Activated CD4-positive, CD25-positive, alpha-beta regulatory T cell treated with anti-CD3 and anti-CD28 coated beads, Interleukin-2, amount 50 U/mL, for 16 hours (primary cell): ENCODE results near the gene WDR36.

Experiments used
- DNase-seq: peaks from one replicate; pipeline ENCODE4 v3.0.0-alpha.2; 2020; ENCODE audit warnings: low read depth, low spot score

WDR36 gene

GRCh38 chr5:111092062-111092853 is at the start of gene WDR36:
Gene WDR36 (plus strand): TSS chr5:111092348. CDS start chr5:111092457, 109 bp downstream.
- DNase-seq = peak; percentile 82

DNA sequence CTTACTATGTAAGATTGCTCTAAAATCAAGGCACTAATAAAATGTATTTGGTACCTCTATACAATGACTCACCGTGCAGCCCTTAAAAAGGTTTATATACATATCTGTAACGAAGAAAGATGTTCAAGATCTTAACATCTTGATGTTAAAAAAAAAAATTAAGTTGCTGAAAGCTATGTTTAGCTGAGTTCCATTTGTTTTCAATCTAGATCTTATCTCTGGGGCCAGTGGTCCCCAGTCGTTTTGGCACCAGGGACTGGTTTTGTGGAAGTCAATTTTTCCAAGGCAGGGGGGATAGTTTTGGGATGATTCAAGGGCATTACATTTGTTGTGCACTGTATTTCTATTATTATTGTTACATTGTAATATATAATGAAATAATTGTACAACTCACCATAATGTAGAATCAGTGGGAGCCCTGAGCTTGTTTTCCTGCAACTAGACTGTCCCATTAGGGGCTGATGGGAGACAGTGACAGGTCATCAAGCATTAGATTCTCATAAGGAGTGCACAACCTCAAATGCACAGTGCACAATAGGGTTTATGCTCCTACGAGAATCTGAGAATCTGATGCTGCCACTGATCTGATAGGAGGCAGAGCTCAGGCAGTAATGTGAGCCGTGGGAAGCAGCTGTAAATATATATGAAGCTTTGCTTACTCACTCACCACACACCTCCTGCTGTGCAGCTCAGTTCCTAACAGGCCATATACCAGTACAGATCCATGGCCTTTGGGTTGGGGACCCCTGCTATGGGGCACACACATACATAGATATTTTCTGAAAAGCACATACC is 48.2 kb upstream of the WDR36 start:
- DNase-seq = no peak

- no peak for DNase-seq
These were observed 34.1 kb upstream of the WDR36 start for GRCh38 chr5:111058064-111058463.

DNA sequence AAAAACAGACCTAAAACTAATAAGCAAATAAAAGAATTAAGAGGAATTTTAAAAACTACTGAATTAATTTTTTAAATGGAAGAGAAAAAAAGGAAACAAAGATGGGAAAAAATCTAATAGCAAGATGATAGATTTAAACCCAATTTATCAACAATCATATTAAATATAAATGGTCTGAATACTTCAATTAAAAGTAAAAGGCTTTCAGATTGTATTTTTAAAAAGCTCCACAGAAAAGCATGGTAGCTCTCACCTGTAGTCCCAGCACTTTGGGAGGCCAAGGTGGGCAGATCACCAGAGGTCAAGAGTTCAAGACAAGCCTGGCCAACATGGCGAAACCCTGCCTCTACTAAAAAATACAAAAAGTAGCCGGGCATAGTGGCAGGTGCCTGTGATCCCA is 32.0 kb upstream of the WDR36 start:
- DNase-seq = no peak

DNA sequence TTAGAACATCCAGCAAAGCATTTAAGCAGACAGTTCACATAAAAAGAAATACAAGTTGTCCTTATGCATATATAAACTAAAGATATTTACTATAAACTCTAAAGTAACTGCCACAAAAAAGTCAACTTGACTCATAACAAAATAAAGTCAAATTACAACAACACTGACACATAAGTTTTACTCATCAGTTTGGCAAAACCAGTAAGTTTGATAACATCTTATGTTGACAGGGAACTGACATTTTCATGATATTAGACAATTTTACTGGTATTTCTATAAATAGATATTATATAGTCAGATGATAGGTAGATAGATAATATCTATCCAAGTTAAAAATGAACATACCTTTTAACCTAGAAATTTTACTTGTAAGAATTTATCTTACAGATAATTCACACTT is 30.5 kb upstream of the WDR36 start:
- no peak for DNase-seq

DNA sequence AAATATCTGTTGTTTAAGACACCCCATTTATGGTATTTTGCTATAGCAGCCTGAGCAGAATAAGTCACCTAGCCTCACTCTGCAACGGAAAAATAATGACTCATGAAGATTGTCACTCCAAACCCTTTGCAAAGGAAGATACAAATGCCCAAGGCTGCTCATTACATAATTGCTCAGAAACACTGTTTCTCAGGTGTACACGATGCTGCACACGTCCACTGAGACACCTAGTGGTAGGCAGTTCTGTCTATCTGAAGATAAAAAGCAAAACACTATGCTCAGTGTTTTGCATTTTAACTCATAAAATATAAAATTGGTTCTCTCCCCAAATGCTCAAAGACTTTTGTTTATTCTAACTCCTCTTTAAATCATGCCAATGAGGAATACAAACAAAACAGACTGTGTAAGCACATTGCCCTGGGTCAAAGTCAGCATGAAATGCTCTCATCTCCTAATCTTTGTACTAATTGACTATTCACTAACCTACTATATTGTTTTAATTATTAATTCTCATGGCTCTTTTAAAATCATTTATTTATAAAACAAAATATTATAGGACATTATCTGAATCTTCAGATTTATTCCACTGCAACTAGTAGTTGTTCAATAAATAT is 28.3 kb upstream of the WDR36 start:
- DNase-seq = no peak

DNA sequence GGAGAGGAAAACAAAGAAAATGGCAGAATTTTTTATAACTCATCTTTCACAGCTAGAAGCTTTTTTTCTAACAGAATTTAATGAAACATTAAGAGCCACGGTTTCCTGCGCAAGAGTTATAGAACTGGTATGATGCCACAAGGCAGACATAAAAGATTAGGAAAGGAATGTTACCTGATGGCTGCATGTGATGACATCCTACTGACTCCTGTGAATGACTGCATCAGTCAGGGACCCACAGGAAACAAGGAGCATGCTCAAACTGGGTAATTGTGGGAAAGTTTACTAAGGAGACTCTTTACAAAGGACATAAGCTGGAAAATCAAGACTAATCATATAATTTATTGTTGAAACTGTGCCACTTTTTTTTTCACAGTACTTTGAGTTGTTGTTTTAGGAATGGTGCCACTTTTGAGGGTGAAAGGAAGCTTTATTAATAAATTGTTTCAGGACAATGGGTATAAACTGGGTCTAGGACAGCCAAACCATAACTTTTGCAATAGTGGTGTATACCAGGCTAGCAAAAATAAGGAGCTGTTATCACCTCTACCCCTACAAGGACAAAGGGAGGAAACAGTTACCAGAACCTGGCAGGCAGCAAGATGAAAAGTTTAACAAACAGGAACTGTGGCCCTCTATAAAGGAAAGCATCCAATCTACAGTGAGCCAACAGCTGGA is 25.7 kb upstream of the WDR36 start:
- DNase-seq = no peak

DNA sequence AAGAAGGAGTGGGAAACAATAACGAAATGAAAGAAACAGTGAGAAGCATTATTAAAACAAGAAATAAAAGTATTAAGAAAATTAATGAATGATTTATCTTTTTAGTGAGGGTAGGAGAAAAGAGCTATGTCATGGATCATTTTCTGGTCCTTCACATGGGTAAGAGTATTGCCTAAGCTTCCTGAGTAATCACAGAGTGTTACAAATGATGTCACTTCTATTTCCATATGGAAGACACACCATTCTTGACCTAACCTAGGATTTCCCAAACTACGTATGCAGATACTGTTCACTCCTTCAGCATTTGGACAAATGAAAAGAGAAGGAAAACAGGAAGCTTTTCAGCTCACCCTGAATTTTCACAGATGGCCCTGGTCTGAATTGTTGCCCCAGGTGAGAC is 23.9 kb upstream of the WDR36 start:
- DNase-seq = no peak

- DNase-seq = no peak
These were observed 22.3 kb upstream of the WDR36 start for GRCh38 chr5:111069839-111070238.

GRCh38 chr5:111070272-111071134 is 21.6 kb upstream of the WDR36 start:
- DNase-seq = no peak

DNA sequence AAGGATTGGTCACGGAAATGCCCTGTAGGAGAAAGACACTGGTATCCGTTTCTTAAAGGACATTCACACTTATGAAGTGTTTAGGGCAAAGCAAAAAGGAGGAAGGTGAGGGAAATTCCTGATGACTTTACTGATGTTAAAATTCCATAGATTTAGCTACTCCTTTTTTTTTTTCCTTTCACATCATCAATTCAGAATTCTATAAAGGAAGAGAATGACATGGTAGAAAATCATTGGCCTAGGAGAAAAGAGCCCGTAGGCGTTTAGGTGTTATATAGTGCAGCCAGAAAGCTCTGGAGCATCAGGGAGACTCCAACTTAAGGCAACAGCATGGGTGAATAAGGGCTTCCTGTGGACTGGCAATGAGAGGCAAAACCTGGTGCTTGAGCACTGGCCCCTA is 20.7 kb upstream of the WDR36 start, which contains the start of gene TSLP:
Gene TSLP (plus strand): TSS at position 301 of the 400 bp plus-strand sequence. CDS start 178 bp downstream, outside the sequence.
- no peak for DNase-seq

GRCh38 chr5:111072949-111073682 is 19.0 kb upstream of the WDR36 start:
- DNase-seq = no peak

GRCh38 chr5:111074244-111074643 is 17.9 kb upstream of the WDR36 start:
- no peak for DNase-seq

GRCh38 chr5:111075520-111075919 is 16.6 kb upstream of the WDR36 start:
- DNase-seq = no peak

DNA sequence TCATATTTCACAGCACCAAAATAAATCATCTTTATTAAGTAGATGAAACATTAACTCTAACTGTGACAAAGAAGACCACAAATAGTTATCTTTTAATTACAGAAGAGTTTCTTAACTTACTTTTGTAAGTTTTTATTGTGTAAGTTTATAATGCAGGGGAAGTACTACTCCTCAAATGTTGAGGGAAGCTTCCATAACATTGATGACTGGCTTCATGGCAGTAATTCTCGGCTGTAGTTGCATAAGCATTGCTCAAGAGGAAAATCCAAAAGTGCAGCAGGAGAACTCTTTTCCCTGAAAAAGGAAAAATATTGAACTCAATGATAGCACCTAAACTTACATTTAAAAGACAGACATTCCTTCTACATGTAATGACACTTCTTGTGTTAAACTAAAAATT is 16.1 kb upstream of the WDR36 start:
- DNase-seq = no peak

DNA sequence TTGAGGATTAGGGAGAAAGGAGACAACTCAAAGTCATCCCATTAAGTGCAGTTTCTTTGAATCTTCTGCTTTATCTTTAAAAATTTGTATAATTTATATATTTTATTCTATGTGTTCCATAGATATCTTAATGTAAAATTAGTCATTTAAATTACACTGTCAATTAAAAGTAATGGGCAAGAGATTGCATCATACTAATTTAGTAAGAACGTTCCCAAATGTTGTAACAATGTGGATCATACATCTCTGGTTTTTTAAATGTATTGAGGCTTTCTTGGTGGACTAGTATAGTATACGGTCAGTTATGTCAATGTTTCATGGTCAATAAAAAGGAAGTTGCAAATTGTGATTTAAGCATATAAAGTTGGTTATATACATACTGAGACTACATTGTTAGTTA is 14.5 kb upstream of the WDR36 start:
- DNase-seq = no peak

DNA sequence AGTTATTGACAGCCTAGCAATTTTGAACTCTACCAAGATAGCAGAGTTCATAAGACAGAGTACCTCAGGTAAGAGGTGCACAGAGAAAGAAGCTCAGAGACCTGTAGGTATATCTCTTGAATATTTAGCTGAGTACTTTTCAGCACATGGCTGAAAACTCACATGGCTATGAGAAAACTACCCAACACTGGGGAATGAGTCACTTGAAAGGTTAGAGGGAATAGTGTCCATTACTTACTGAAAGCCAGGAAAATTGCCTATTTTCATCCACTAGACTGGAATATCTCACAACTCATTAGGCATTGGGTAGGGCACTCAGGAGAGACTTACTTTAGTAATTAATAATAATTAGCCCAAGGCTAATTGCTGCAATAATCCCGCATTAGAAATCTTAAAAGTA is 12.3 kb upstream of the WDR36 start:
- DNase-seq = no peak

- no peak for DNase-seq
These were observed 8.8 kb upstream of the WDR36 start for GRCh38 chr5:111083323-111083722.

DNA sequence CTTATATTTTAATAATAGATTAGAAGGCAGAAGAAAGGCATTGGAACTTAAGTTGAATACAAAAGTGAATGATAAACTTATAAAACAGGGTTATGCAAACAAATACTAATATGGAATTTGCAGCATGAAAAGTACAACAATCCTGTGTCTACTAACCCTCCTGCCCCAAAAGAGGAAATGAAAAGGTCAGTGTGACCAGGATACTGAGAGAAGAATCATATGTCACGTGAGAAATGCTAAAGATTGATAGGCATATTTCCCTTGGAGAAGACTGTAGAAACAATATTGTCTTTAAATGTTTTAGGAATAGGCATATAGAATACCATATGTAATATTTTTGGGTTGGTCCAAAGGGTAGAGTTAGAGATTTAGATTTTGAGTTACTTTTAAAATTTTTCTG is 3.8 kb downstream of the WDR36 start:
- DNase-seq = no peak

- DNase-seq = no peak
These were observed 7.1 kb downstream of the WDR36 start for GRCh38 chr5:111099058-111099778.
